ENCODE measurements around the gene STK16. TPM values are rescaled to one million over a fixed set of nuclear protein-coding genes. Genes with fewer than 3 reads are reported as not detected.

Gene STK16
- total and polyA plus RNA-seq, 2 of the 4 experiments (the other 2 are of a cell fraction): 44.4 to 50.1 TPM

DNA sequence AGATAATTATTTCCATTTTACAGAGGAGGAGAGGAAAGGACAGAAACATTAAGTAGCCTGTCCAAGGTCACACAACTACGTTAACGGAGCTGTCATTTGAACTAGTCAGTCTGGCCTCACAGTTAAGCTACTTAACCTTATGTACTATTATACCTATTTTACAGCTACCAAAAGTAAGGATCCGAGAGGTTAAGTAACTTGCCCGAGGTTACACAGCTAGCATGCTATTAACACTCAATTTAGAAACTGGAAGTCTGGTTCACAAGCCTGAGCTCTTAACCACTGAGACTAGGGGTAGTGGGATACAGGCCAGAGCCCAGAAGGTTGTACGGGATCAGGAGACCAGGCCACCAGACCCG is 511 bp upstream of the STK16 start:
- H3K23ac ChIP-seq (ENCODE audit: low read depth, low read length): peak overlapping the region; percentile 72; the same call in 1 of the 2 replicates
- peak overlapping the region; percentile 89 to 91 for H4K8ac ChIP-seq (ENCODE audit: low read depth in 2 of 2, low read length in 2 of 2)
- peak overlapping the region; percentile 82 for H2AK5ac ChIP-seq (ENCODE audit: low read depth, low read length)
- peak overlapping the region; percentile 89 for H3K4me2 ChIP-seq (ENCODE audit: low read depth, low read length)
- H3K18ac ChIP-seq (ENCODE audit: low read depth, low read length): no peak overlapping the region
- peak overlapping the region; percentile 71 for H3K9ac ChIP-seq (ENCODE audit: low read depth, low read length)
- H3K79me1 ChIP-seq (ENCODE audit: low read depth in 1 of 2, low read length in 2 of 2): peaks cover 23 to 48% of the 10 kb centered on the region in 2 experiments
- H3K4me3 ChIP-seq (ENCODE audit: insufficient read depth, low read depth, low read length): peak overlapping the region; percentile 89
- TF ChIP-seq, protein P1, sequence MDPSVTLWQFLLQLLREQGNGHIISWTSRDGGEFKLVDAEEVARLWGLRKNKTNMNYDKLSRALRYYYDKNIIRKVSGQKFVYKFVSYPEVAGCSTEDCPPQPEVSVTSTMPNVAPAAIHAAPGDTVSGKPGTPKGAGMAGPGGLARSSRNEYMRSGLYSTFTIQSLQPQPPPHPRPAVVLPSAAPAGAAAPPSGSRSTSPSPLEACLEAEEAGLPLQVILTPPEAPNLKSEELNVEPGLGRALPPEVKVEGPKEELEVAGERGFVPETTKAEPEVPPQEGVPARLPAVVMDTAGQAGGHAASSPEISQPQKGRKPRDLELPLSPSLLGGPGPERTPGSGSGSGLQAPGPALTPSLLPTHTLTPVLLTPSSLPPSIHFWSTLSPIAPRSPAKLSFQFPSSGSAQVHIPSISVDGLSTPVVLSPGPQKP (IDR thresholded peaks at IDR 0.05; ENCODE audit: borderline replicate concordance, low read depth, low read length): no peak
- no peak for TF ChIP-seq SMC3 (IDR thresholded peaks at IDR 0.05; ENCODE audit: low read depth, low read length)
- TF ChIP-seq MAZ (IDR thresholded peaks at IDR 0.05; ENCODE audit: borderline replicate concordance, low read depth, low read length): no peak
- no peak for TF ChIP-seq MAFK (IDR thresholded peaks at IDR 0.05; ENCODE audit: low read depth, low read length)
- no peak for TF ChIP-seq RAD21 (IDR thresholded peaks at IDR 0.05; ENCODE audit: low read length)
- TF ChIP-seq CEBPB (IDR thresholded peaks at IDR 0.05; ENCODE audit: low read depth, low read length): no peak
- TF ChIP-seq, protein P2, sequence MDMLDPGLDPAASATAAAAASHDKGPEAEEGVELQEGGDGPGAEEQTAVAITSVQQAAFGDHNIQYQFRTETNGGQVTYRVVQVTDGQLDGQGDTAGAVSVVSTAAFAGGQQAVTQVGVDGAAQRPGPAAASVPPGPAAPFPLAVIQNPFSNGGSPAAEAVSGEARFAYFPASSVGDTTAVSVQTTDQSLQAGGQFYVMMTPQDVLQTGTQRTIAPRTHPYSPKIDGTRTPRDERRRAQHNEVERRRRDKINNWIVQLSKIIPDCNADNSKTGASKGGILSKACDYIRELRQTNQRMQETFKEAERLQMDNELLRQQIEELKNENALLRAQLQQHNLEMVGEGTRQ (IDR thresholded peaks at IDR 0.05; ENCODE audit: low read depth, low read length): no peak
- no peak for TF ChIP-seq BHLHE40 (IDR thresholded peaks at IDR 0.05; ENCODE audit: low read depth, low read length)
- no peak for TF ChIP-seq NFE2L2 (IDR thresholded peaks at IDR 0.05; ENCODE audit: low read depth, low read length)
- TF ChIP-seq, protein P3, sequence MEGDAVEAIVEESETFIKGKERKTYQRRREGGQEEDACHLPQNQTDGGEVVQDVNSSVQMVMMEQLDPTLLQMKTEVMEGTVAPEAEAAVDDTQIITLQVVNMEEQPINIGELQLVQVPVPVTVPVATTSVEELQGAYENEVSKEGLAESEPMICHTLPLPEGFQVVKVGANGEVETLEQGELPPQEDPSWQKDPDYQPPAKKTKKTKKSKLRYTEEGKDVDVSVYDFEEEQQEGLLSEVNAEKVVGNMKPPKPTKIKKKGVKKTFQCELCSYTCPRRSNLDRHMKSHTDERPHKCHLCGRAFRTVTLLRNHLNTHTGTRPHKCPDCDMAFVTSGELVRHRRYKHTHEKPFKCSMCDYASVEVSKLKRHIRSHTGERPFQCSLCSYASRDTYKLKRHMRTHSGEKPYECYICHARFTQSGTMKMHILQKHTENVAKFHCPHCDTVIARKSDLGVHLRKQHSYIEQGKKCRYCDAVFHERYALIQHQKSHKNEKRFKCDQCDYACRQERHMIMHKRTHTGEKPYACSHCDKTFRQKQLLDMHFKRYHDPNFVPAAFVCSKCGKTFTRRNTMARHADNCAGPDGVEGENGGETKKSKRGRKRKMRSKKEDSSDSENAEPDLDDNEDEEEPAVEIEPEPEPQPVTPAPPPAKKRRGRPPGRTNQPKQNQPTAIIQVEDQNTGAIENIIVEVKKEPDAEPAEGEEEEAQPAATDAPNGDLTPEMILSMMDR (conservative IDR thresholded peaks at IDR 0.05; ENCODE audit: low read depth, low read length): no peak
- TF ChIP-seq CHD1 (IDR thresholded peaks at IDR 0.05; ENCODE audit: low read depth, low read length): no peak
- H3K4ac ChIP-seq (ENCODE audit: low read depth, low read length): peak overlapping the region; percentile 89
- H2AFZ ChIP-seq (replicated peaks; ENCODE audit: low read length, poor library complexity): peak overlapping the region; percentile 100
- no peak overlapping the region for H2BK20ac ChIP-seq (ENCODE audit: low read depth, low read length)
- H2BK15ac ChIP-seq (ENCODE audit: low read depth, low read length): no peak overlapping the region; the same call in 2 of the 3 replicates
- peak overlapping the region; percentile 61 for H3K27ac ChIP-seq (ENCODE audit: insufficient read depth, low read length)
- BruUV-seq (replicated peaks): no TSS peak
- H4K20me1 ChIP-seq (ENCODE audit: insufficient read depth, low read length): 0 out of 2 replicates have a peak, but pooled peaks cover 5% of the 10 kb centered on the region
- peak overlapping the region; percentile 61 for H2BK5ac ChIP-seq (ENCODE audit: low read depth, low read length, poor library complexity, severe bottlenecking)
- peak overlapping the region; percentile 61 for H3K56ac ChIP-seq (ENCODE audit: extremely low read depth, insufficient read depth, low read length)
- intact Hi-C loops (cut with micrococcal nuclease) (no loop called here), in situ Hi-C loops (cut with MboI; ENCODE audit: low sequenced_read_pairs) (no loop called here), dilution Hi-C loops (cut with HindIII; ENCODE audit: low sequenced_read_pairs, unreplicated experiment) (no loop called here)
- H3K9me1 ChIP-seq (ENCODE audit: insufficient read depth, low read length): peaks cover 36% of the 10 kb centered on the region
- H3K4me1 ChIP-seq (ENCODE audit: control insufficient read depth, insufficient read depth, low read length): peaks cover 18% of the 10 kb centered on the region
- WGBS, 2 experiments (ENCODE audit: extremely low coverage in 2 of 2, insufficient read length in 1 of 2): no CpG with 5 or more reads among the region's 6 CpGs
- H2AK9ac ChIP-seq (replicated peaks; ENCODE audit: low read depth, low read length, poor library complexity): peak overlapping the region; percentile 99
- no peak overlapping the region for H2BK120ac ChIP-seq (ENCODE audit: low read depth, low read length)
- POLR2A ChIA-PET (ENCODE audit: unreplicated experiment): interaction anchor here (0.5 to 0.8 kb wide), 2 partner anchors 13 to 16 kb away, joined by 5 to 6 read pairs; no protein-coding TSS in a partner anchor
- no peaks in the 10 kb centered on the region for H3K9me3 ChIP-seq (ENCODE audit: control insufficient read depth, insufficient read depth, low read length)
- no peak for ATAC-seq (ENCODE audit: low read depth)
- no peaks in the 10 kb centered on the region for H3K27me3 ChIP-seq (ENCODE audit: control insufficient read depth, insufficient read depth, low read length)
- CTCF ChIA-PET: interaction anchor here (1.0 to 3.0 kb wide), 2 partner anchors 10 to 50 kb away, joined by 3 to 14 read pairs; no protein-coding TSS in a partner anchor
- H4K91ac ChIP-seq (ENCODE audit: insufficient read depth, low read depth, low read length): peak overlapping the region; percentile 31; the same call in 1 of the 2 replicates
- DNase-seq: no peak
- H3K14ac ChIP-seq (replicated peaks; ENCODE audit: low read depth, low read length): peak overlapping the region; percentile 88
- peak overlapping the region; percentile 70 for H4K5ac ChIP-seq (ENCODE audit: low read depth, low read length)
- peaks cover 16% of the 10 kb centered on the region; the same call in 1 of the 2 replicates for H3K36me3 ChIP-seq (ENCODE audit: control insufficient read depth, insufficient read depth, low read length)

Data from IMR-90 (cell line).